HG03439 (cell line): Measurements from ENCODE around the gene PAK3.

Experiments used
- ATAC-seq: cut with Tn5 transposase; IDR thresholded peaks from one replicate; pipeline ENCODE4 v1.9.1; 2021; ENCODE audit warnings: mild to moderate bottlenecking, moderate library complexity; ENCODE audit not compliant: unreplicated experiment

The PAK3 gene

GRCh38 chrX:111259559-111259958 is 163.6 kb downstream of the PAK3 start:
- ATAC-seq: no peak

- no peak for ATAC-seq
Measured at GRCh38 chrX:111260451-111260850, 164.5 kb downstream of the PAK3 start.

GRCh38 chrX:111262086-111262485 is 166.1 kb downstream of the PAK3 start:
- ATAC-seq: no peak

- ATAC-seq: no peak
Measured at GRCh38 chrX:111264385-111264784, 168.4 kb downstream of the PAK3 start.

GRCh38 chrX:111265486-111265885 is 169.5 kb downstream of the PAK3 start:
- no peak for ATAC-seq

- ATAC-seq: no peak
Measured at GRCh38 chrX:111268506-111268905, 172.5 kb downstream of the PAK3 start.

GRCh38 chrX:111270339-111270738 is 174.3 kb downstream of the PAK3 start, which contains the start of gene CAPN6:
Gene CAPN6, minus strand, starts transcription at chrX:111270483. Its CDS starts 6,547 bp downstream, at chrX:111263936.
- no peak for ATAC-seq
